BLaER1 (cell line): ENCODE results near the gene DYNC1H1.

Experiments used
- H3K27ac ChIP-seq: shearing (Covaris generic); formaldehyde crosslinking; 2 replicates; pipeline ENCODE4 v1.8.1; 2022
- H3K27me3 ChIP-seq: shearing (Covaris generic); formaldehyde crosslinking; 2 replicates; pipeline ENCODE4 v1.8.1; 2022
- H3K36me3 ChIP-seq: shearing (Covaris generic); formaldehyde crosslinking; 2 replicates; pipeline ENCODE4 v1.8.1; 2022
- H3K4me1 ChIP-seq: shearing (Covaris generic); formaldehyde crosslinking; 2 replicates; pipeline ENCODE4 v1.8.1; 2022
- H3K4me2 ChIP-seq: shearing (Covaris generic); formaldehyde crosslinking; 2 replicates; pipeline ENCODE4 v1.8.1; 2022
- H3K4me3 ChIP-seq: shearing (Covaris generic); formaldehyde crosslinking; 2 replicates; pipeline ENCODE4 v1.8.1; 2022
- H3K9ac ChIP-seq: shearing (Covaris generic); formaldehyde crosslinking; 2 replicates; pipeline ENCODE4 v1.8.1; 2022
- H3K9me3 ChIP-seq: shearing (Covaris generic); formaldehyde crosslinking; 2 replicates; pipeline ENCODE4 v1.8.1; 2022
- H4K20me1 ChIP-seq: shearing (Covaris generic); formaldehyde crosslinking; 2 replicates; pipeline ENCODE4 v1.8.1; 2022
- Cebpa-rat ChIP-seq: shearing (Covaris generic); IDR thresholded peaks from 2 replicates; pipeline ENCODE4 v1.8.1; 2022

Gene DYNC1H1

GRCh38 chr14:102027951-102028350 lies 63.6 kb downstream of the DYNC1H1 start:
- H3K9ac ChIP-seq: no peak overlapping the region
- no peaks in the 10 kb centered on the region for H3K9me3 ChIP-seq
- peaks cover 100% of the 10 kb centered on the region for H3K36me3 ChIP-seq
- H3K4me1 ChIP-seq: no peaks in the 10 kb centered on the region
- no peak overlapping the region for H3K4me2 ChIP-seq
- no peaks in the 10 kb centered on the region for H4K20me1 ChIP-seq
- H3K27ac ChIP-seq: no peak overlapping the region
- TF ChIP-seq Cebpa-rat: no peak
- H3K4me3 ChIP-seq: no peak overlapping the region
- no peaks in the 10 kb centered on the region for H3K27me3 ChIP-seq

GRCh38 chr14:102028733-102029132 lies 64.4 kb downstream of the DYNC1H1 start:
- Histone ChIP-seq H3K9me3 (no peaks in the 10 kb centered on the region), H3K4me2 (no peak overlapping the region), H3K27ac (no peak overlapping the region)

GRCh38 chr14:102029956-102030355 lies 65.6 kb downstream of the DYNC1H1 start:
- no peak overlapping the region for H3K27ac ChIP-seq
- peaks cover 10% of the 10 kb centered on the region; the same call in 1 of the 2 replicates for H4K20me1 ChIP-seq
- no peak for TF ChIP-seq Cebpa-rat
- H3K9ac ChIP-seq: no peak overlapping the region
- H3K27me3 ChIP-seq: no peaks in the 10 kb centered on the region
- no peak overlapping the region for H3K4me2 ChIP-seq
- H3K4me3 ChIP-seq: no peak overlapping the region
- no peaks in the 10 kb centered on the region for H3K4me1 ChIP-seq
- no peaks in the 10 kb centered on the region for H3K9me3 ChIP-seq
- peaks cover 100% of the 10 kb centered on the region for H3K36me3 ChIP-seq

More at GRCh38 chr14:102028733-102029132, 64.4 kb downstream of the DYNC1H1 start:
- Histone ChIP-seq H3K9ac (no peak overlapping the region), H3K4me3 (no peak overlapping the region), H3K36me3 (peaks cover 100% of the 10 kb centered on the region), H4K20me1 (peaks cover under 1% of the 10 kb centered on the region; the same call in 1 of the 2 replicates), H3K4me1 (no peaks in the 10 kb centered on the region), H3K27me3 (no peaks in the 10 kb centered on the region)
- TF ChIP-seq Cebpa-rat: no peak

- Histone ChIP-seq H3K27ac (no peak overlapping the region), H3K36me3 (peaks cover 100% of the 10 kb centered on the region), H4K20me1 (peaks cover 37% of the 10 kb centered on the region), H3K9me3 (no peaks in the 10 kb centered on the region), H3K9ac (no peak overlapping the region), H3K27me3 (no peaks in the 10 kb centered on the region), H3K4me1 (peaks cover 6% of the 10 kb centered on the region; the same call in 1 of the 2 replicates), H3K4me3 (no peak overlapping the region), H3K4me2 (no peak overlapping the region)
- no peak for TF ChIP-seq Cebpa-rat
These were observed 68.9 kb downstream of the DYNC1H1 start for GRCh38 chr14:102033241-102033640.

- H3K4me1 ChIP-seq: peaks cover 9% of the 10 kb centered on the region; the same call in 1 of the 2 replicates
- peaks cover 100% of the 10 kb centered on the region for H3K36me3 ChIP-seq
- H3K9ac ChIP-seq: no peak overlapping the region
- H3K4me2 ChIP-seq: no peak overlapping the region
- no peak overlapping the region for H3K27ac ChIP-seq
- no peaks in the 10 kb centered on the region for H3K9me3 ChIP-seq
- no peaks in the 10 kb centered on the region for H3K27me3 ChIP-seq
- peaks cover 43% of the 10 kb centered on the region for H4K20me1 ChIP-seq
- no peak overlapping the region for H3K4me3 ChIP-seq
- TF ChIP-seq Cebpa-rat: no peak
These were observed 69.9 kb downstream of the DYNC1H1 start for GRCh38 chr14:102034301-102034700.

GRCh38 chr14:102035914-102036313 lies 71.5 kb downstream of the DYNC1H1 start:
- no peak overlapping the region for H3K4me2 ChIP-seq
- H3K9ac ChIP-seq: no peak overlapping the region
- no peak overlapping the region for H3K27ac ChIP-seq
- peaks cover 46% of the 10 kb centered on the region for H4K20me1 ChIP-seq
- TF ChIP-seq Cebpa-rat: no peak
- no peaks in the 10 kb centered on the region for H3K9me3 ChIP-seq
- H3K4me1 ChIP-seq: peaks cover 9% of the 10 kb centered on the region; the same call in 1 of the 2 replicates
- no peaks in the 10 kb centered on the region for H3K27me3 ChIP-seq
- H3K4me3 ChIP-seq: no peak overlapping the region
- peaks cover 100% of the 10 kb centered on the region for H3K36me3 ChIP-seq

GRCh38 chr14:102037686-102038085 lies 73.3 kb downstream of the DYNC1H1 start:
- peaks cover 100% of the 10 kb centered on the region for H3K36me3 ChIP-seq
- H3K9me3 ChIP-seq: no peaks in the 10 kb centered on the region

GRCh38 chr14:102039157-102039556 lies 74.8 kb downstream of the DYNC1H1 start:
- Histone ChIP-seq H4K20me1 (peaks cover 67% of the 10 kb centered on the region), H3K36me3 (peaks cover 100% of the 10 kb centered on the region)

More at GRCh38 chr14:102037686-102038085, 73.3 kb downstream of the DYNC1H1 start:
- no peak overlapping the region for H3K4me2 ChIP-seq
- 0 out of 2 replicates have a peak overlapping the region, but pooled peaks have one; percentile 48 for H3K27ac ChIP-seq
- TF ChIP-seq Cebpa-rat: no peak
- no peaks in the 10 kb centered on the region for H3K27me3 ChIP-seq
- H3K9ac ChIP-seq: peak overlapping the region; percentile 32; the same call in 1 of the 2 replicates
- peaks cover 64% of the 10 kb centered on the region for H4K20me1 ChIP-seq
- H3K4me3 ChIP-seq: no peak overlapping the region
- peaks cover 9% of the 10 kb centered on the region; the same call in 1 of the 2 replicates for H3K4me1 ChIP-seq

GRCh38 chr14:102040153-102040552 lies 75.8 kb downstream of the DYNC1H1 start:
- Histone ChIP-seq H3K27ac (no peak overlapping the region), H3K36me3 (peaks cover 100% of the 10 kb centered on the region), H4K20me1 (peaks cover 66% of the 10 kb centered on the region), H3K4me3 (no peak overlapping the region), H3K4me2 (no peak overlapping the region), H3K9me3 (no peaks in the 10 kb centered on the region), H3K4me1 (peaks cover 9% of the 10 kb centered on the region; the same call in 1 of the 2 replicates), H3K9ac (no peak overlapping the region), H3K27me3 (no peaks in the 10 kb centered on the region)
- no peak for TF ChIP-seq Cebpa-rat

More at GRCh38 chr14:102039157-102039556, 74.8 kb downstream of the DYNC1H1 start:
- H3K27ac ChIP-seq: no peak overlapping the region
- H3K4me1 ChIP-seq: peaks cover 9% of the 10 kb centered on the region; the same call in 1 of the 2 replicates
- no peak for TF ChIP-seq Cebpa-rat
- H3K9ac ChIP-seq: no peak overlapping the region
- H3K4me3 ChIP-seq: no peak overlapping the region
- no peaks in the 10 kb centered on the region for H3K9me3 ChIP-seq
- no peak overlapping the region for H3K4me2 ChIP-seq
- H3K27me3 ChIP-seq: no peaks in the 10 kb centered on the region

- no peaks in the 10 kb centered on the region for H3K9me3 ChIP-seq
- H3K4me2 ChIP-seq: no peak overlapping the region
- no peak overlapping the region for H3K4me3 ChIP-seq
- no peak overlapping the region for H3K9ac ChIP-seq
- no peak overlapping the region for H3K27ac ChIP-seq
- H3K27me3 ChIP-seq: no peaks in the 10 kb centered on the region
- peaks cover 100% of the 10 kb centered on the region for H3K36me3 ChIP-seq
- peaks cover 22% of the 10 kb centered on the region for H3K4me1 ChIP-seq
- no peak for TF ChIP-seq Cebpa-rat
- peaks cover 65% of the 10 kb centered on the region for H4K20me1 ChIP-seq
These were observed 78.3 kb downstream of the DYNC1H1 start for GRCh38 chr14:102042699-102043098.
